ENCODE results near the gene SLC6A7.
"Not testable (repeated sequence)": the region's sequence is repeated elsewhere in the genome, so short reads cannot be mapped to it uniquely, and the experiment has no call there.

The SLC6A7 gene

GRCh38 chr5:150219861-150220260 lies 30.0 kb downstream of the SLC6A7 start:
- no peak for DNase-seq

- DNase-seq = no peak
Observed at GRCh38 chr5:150221471-150221870, 31.6 kb downstream of the SLC6A7 start.

GRCh38 chr5:150222906-150223305 lies 33.0 kb downstream of the SLC6A7 start:
- no peak for DNase-seq

- DNase-seq = no peak
Observed at GRCh38 chr5:150223474-150223873, 33.6 kb downstream of the SLC6A7 start.

GRCh38 chr5:150224483-150225027 lies 34.7 kb downstream of the SLC6A7 start:
- DNase-seq = no peak

GRCh38 chr5:150227036-150227435 lies 37.2 kb downstream of the SLC6A7 start:
- no peak for DNase-seq

- no peak for DNase-seq
Observed at GRCh38 chr5:150227606-150228273, 37.9 kb downstream of the SLC6A7 start.

- DNase-seq = no peak
Observed at GRCh38 chr5:150229571-150229970, 39.7 kb downstream of the SLC6A7 start.

GRCh38 chr5:150230842-150231241 lies 41.0 kb downstream of the SLC6A7 start:
- DNase-seq = no peak

- DNase-seq = not testable (repeated sequence)
Observed at GRCh38 chr5:150233706-150234105, 43.8 kb downstream of the SLC6A7 start.

- DNase-seq = no peak
Observed at GRCh38 chr5:150234576-150235499, 45.0 kb downstream of the SLC6A7 start.

- DNase-seq = no peak
Observed at GRCh38 chr5:150235500-150235854, 45.6 kb downstream of the SLC6A7 start.

GRCh38 chr5:150236313-150236712 lies 46.5 kb downstream of the SLC6A7 start:
- DNase-seq = no peak

- DNase-seq = no peak
Observed at GRCh38 chr5:150236981-150237754, 47.3 kb downstream of the SLC6A7 start.

GRCh38 chr5:150238646-150239045 lies 48.8 kb downstream of the SLC6A7 start:
- no peak for DNase-seq

GRCh38 chr5:150239099-150239793 lies 49.4 kb downstream of the SLC6A7 start:
- no peak for DNase-seq

- no peak for DNase-seq
Observed at GRCh38 chr5:150239794-150240122, 49.9 kb downstream of the SLC6A7 start.

- no peak for DNase-seq
Observed at GRCh38 chr5:150241298-150242160, 51.7 kb downstream of the SLC6A7 start.

- no peak for DNase-seq
Observed at GRCh38 chr5:150242251-150242894, 52.5 kb downstream of the SLC6A7 start.

GRCh38 chr5:150243590-150243989 lies 53.7 kb downstream of the SLC6A7 start:
- no peak for DNase-seq

GRCh38 chr5:150244209-150244608 lies 54.3 kb downstream of the SLC6A7 start:
- no peak for DNase-seq

Measured in DMS79 (cell line).